NCI-H748 (cell line): ENCODE data around the gene DMD.

Experiments used
- DNase-seq: peaks from one replicate; lab custom pipeline; 2025; ENCODE audit not compliant: unreplicated experiment; lab: John Stamatoyannopoulos, UW

The DMD gene

GRCh38 chrX:31547816-31548215, 1663.5 kb downstream of the DMD start:
- no peak for DNase-seq

DNA sequence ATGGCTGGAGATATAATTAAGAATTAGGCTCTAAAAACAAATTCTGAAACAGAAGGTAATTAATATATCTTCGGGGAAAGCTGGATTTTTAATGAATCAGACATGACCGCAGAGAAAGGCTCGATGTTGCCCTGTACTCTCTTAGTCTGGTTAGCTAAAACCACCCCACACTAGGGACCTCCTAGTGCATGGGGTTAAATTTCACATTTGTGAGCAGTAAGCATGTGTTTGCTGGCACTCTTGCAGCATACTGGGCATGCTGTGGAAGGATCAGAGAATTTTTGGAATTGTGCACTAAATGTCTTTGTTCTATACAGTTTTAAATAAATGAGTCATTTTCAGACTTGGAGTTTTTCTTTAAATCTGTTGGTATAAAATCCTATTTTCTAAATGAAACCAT, 1663.9 kb downstream of the DMD start:
- no peak for DNase-seq

- no peak for DNase-seq
Measured at GRCh38 chrX:31546126-31546525, 1665.2 kb downstream of the DMD start.

GRCh38 chrX:31545726-31546125, 1665.6 kb downstream of the DMD start:
- no peak for DNase-seq

- DNase-seq = no peak
Measured at GRCh38 chrX:31545191-31545590, 1666.2 kb downstream of the DMD start.

GRCh38 chrX:31543634-31544033, 1667.7 kb downstream of the DMD start:
- no peak for DNase-seq

- no peak for DNase-seq
Measured at GRCh38 chrX:31542566-31542965, 1668.8 kb downstream of the DMD start.

GRCh38 chrX:31540313-31540712, 1671.0 kb downstream of the DMD start:
- no peak for DNase-seq

DNA sequence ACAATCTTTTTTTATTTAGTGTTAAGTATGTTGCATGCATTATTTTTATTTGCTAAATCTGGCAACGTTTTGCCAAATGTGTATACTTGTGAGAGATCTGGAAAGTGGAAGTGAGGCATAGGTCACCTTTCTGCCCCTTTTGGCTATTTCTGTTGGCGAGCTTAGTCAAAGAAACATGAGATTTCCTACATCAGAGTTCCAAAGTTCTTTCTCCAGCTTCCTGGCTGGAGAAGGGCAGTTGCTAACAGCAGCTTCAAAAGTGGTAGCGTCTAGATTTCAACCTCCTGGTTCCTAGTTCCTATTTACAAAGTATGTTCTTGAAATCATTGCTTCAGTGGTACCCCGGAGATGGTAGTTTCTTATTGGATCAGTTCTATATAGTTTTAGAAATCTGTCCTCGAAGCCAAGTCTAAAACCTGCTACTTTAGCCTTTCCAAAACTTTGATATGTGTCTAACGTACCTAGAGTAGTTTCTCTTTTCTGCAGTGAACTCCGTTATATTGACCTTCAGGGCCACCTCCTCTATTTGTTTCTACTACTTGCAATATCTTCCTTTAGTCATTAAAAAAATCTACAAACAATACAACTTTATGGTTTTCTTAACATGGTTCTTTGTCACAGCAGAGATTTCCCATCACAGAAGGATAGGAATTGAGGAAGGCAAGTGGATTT, 1683.8 kb downstream of the DMD start:
- no peak for DNase-seq

- no peak for DNase-seq
Measured at GRCh38 chrX:31523884-31524536, 1687.3 kb downstream of the DMD start.

GRCh38 chrX:31522760-31523159, 1688.6 kb downstream of the DMD start:
- DNase-seq = no peak

- DNase-seq = no peak
Measured at GRCh38 chrX:31521941-31522340, 1689.4 kb downstream of the DMD start.

GRCh38 chrX:31516527-31516926, 1694.8 kb downstream of the DMD start:
- no peak for DNase-seq

DNA sequence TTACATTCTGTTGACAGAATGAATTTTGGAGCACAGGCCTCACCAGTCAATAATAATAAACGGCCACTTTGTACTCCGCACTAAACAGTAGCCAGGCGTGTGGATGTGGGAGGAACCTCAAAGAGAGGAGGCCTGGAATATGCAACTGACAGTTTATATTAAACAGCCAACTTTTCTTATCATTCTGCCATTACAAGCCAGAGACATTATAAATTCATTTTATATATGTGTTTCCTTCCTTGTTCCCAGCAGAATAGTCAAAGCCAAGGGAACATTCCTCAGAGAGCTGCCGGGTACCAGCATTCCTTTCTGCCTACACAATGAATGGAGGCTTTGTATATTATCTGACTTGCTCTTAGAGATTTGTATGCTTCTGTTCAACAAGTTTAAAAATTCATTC, 1703.0 kb downstream of the DMD start:
- no peak for DNase-seq

GRCh38 chrX:31506928-31507327, 1704.4 kb downstream of the DMD start:
- no peak for DNase-seq

GRCh38 chrX:31506360-31506759, 1705.0 kb downstream of the DMD start:
- no peak for DNase-seq

DNA sequence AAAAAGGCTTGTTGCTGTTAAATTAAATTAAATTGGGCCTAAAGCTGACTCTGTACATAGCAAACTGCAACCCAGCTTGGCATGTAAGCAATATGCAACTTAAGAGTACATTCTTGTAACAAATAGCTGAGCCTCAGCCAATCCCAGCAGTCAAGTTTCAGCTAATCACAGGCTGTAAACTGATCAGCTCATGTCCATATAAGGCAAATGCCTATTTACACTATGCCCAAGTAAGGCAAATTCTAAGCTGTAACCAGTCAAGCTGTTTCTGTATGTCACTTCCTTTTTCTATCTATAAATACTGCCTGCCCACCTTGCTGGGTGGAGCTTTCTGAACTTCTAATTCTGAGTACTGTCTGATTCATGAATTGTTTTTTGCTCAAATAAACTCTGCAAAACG, 1710.4 kb downstream of the DMD start:
- DNase-seq = no peak

GRCh38 chrX:31499109-31499508, 1712.2 kb downstream of the DMD start:
- DNase-seq = no peak

DNA sequence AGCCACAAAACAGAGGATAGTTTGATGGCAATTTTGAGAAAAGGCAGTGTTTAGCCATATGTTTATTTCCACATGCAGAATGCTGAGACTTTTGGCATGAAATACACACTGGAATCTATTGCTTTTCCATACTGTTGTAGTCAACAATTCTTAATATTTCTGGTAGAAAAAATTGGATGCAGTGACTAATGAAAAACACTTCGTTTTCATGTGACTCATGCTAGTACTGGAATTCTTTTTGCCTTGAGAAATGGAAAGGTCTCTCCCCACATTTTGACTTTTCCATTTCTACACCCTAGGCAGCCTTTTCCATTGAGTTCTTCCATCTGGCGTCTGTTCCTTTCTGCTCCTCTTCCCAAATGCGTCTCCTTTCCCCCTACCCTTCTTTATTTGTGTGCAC, 1714.3 kb downstream of the DMD start:
- no peak for DNase-seq

DNA sequence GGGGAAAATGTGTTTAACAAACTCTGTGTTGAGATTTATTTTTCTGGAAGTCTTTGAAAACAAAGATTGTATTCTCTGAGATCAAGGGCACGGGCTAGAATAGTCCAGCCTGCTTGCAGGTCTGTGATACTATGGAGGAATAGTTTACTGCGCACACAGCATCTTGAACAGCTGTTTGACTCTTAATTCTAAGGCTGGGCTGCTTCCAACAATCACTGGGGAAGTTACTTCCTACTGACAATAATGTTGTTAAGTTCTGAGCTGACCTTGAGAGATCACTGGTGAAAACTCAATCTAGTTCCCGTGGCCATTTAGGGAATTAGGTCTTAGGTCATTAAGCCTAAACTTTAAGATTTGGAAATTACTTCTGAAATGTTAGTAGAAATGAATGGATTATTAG, 1723.4 kb downstream of the DMD start:
- DNase-seq = no peak

DNA sequence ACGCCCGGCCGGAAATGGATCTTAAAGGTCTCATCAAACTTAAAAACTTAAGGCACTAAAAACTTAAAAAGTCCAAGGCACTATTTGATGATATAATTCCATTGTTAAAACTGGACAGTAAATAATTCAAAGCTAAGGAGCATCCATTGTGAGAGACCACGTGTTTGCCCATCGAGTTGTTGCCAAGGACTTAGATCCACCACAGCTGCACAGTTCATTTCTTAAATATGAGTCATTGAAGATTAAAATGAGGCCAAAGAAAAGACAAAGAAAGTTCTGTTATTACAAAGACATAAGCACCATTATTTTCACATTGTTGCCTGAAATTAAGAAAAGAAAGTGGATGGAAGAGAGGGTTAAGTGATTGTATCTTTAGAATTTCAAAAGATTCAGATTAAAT, 1728.0 kb downstream of the DMD start:
- DNase-seq = no peak

GRCh38 chrX:31480696-31481095, 1730.7 kb downstream of the DMD start:
- DNase-seq = no peak

- DNase-seq = no peak
Measured at GRCh38 chrX:31471229-31471628, 1740.1 kb downstream of the DMD start.
